Measurements from ENCODE around the gene SERBP1. TPM values are rescaled to one million over a fixed set of nuclear protein-coding genes. Genes with fewer than 3 reads are reported as not detected.

SERBP1 gene
- total RNA-seq, 4 donors from 2014 or later, result 115 to 307 (median 143) TPM

DNA sequence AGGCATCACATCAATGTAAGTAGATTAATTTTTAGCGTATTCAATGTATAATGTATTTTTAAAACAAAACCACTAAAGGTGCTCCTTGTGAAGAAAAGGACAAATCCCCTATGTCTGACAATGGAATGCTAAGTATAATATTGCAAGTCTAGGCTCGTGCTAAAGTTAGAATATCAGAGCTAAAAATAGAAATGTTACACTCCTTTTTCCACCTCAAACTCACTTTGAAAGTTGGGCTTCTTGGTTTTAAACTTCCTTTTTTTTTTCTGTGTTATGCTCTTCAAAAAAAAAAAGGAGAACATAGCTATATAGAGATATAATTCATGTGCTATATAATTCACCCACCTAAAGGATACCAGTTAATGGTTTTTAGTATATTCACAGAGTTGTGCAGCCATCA lies 3.6 kb upstream of the SERBP1 start:
- Histone ChIP-seq H3K4me1 (no peaks in the 10 kb centered on the region), H3K27ac (no peak overlapping the region), H3K9me3 (no peaks in the 10 kb centered on the region), H3K36me3 (no peaks in the 10 kb centered on the region), H3K4me3 (no peak overlapping the region), H3K27me3 (no peaks in the 10 kb centered on the region)
- TF ChIP-seq CTCF (IDR thresholded peaks at IDR 0.05) (no peak), POLR2A (IDR thresholded peaks at IDR 0.05) (no peak)
- intact Hi-C loops (cut with DNase I; ENCODE audit: low total_unique reads), result no loop called here
- no peak for DNase-seq

- no peaks in the 10 kb centered on the region for H3K36me3 ChIP-seq
- no peaks in the 10 kb centered on the region for H3K4me1 ChIP-seq
- no peaks in the 10 kb centered on the region for H3K27me3 ChIP-seq
- no peaks in the 10 kb centered on the region for H3K9me3 ChIP-seq
- DNase-seq, result no peak
- H3K4me3 ChIP-seq, result no peak overlapping the region
- intact Hi-C loops (cut with DNase I; ENCODE audit: low total_unique reads), result no loop called here
- TF ChIP-seq POLR2A (IDR thresholded peaks at IDR 0.05) (no peak), CTCF (IDR thresholded peaks at IDR 0.05) (no peak)
- H3K27ac ChIP-seq, result no peak overlapping the region
Observed at GRCh38 chr1:67432745-67433144, 2.5 kb upstream of the SERBP1 start.

DNA sequence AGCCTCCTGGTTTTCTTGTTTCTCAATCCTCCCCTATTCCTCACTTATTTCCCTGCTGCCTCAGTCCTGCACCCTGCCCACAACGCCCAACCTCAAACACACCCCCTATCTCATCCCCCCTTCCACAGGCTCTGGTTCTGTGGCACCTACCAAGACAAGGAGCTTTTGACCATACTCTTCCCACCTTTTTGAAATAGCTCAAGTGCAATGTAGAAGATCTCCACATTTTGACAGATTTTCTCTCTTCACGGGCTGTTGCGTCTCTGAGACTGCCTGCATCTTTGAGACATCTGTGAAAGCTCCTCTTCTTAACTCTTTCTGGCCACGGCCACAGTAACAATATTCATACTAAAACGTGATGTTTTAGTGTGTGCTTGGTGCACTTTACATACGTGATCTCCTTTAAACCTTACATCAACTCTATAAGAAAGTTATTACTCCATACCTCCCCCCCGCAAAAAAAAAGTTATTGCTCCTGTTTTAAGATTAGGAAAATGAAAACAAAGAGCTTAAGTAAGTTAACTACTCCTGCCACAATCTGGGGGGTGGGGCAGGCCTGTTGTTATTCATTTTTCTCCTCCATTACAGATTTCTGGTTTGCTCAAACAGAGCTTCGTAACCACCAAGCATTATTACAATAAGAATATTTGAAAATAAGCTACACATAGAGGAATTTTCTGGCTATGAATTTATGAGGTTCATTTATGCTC lies 1.8 kb upstream of the SERBP1 start:
- intact Hi-C loops (cut with DNase I; ENCODE audit: low total_unique reads), result no loop called here

DNA sequence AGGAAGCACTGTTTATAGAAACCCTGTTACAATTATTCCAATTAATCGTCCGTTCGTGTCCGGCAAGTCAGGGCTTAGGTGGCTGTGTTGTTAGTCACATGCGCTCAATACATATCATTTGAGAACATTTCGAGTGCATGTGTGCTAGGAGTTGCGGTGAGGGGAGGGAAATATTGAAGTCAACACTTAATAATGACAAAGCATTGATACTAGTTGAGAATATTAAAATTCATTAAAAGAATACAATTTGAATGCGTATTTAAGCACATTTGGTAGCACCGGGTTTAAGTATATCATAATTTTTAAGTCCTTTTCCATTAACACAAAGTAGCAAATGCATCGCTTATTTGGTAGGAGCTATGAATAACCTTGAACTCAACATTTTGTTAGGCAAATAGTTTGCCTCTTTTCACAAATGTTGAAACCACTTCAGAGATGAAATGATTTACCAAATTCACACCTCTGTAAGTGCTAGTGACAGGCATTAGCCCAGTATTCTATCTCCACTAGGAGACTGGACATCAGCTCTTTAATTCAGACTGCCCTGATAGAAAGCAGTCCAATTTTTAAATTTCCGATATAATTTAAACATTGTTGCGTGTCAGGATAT lies 1.1 kb upstream of the SERBP1 start:
- intact Hi-C loops (cut with DNase I; ENCODE audit: low total_unique reads), result no loop called here
- no peaks in the 10 kb centered on the region for H3K36me3 ChIP-seq
- peak overlapping the region; percentile 73 to 82 for H3K4me3 ChIP-seq
- no peaks in the 10 kb centered on the region for H3K27me3 ChIP-seq
- no peak for DNase-seq
- no peaks in the 10 kb centered on the region for H3K9me3 ChIP-seq
- peak overlapping the region; percentile 91 for H3K27ac ChIP-seq
- no peaks in the 10 kb centered on the region for H3K4me1 ChIP-seq
- TF ChIP-seq POLR2A (IDR thresholded peaks at IDR 0.05) (no peak), CTCF (IDR thresholded peaks at IDR 0.05) (no peak)

More for the DNA sequence above, 1.8 kb upstream of the SERBP1 start:
- DNase-seq, result no peak
- Histone ChIP-seq H3K4me3 (no peak overlapping the region), H3K27ac (peak overlapping the region in 1 of 2 donors; percentile 91), H3K27me3 (no peaks in the 10 kb centered on the region), H3K36me3 (no peaks in the 10 kb centered on the region), H3K4me1 (no peaks in the 10 kb centered on the region), H3K9me3 (no peaks in the 10 kb centered on the region)
- TF ChIP-seq CTCF (IDR thresholded peaks at IDR 0.05) (no peak), POLR2A (IDR thresholded peaks at IDR 0.05) (no peak)

GRCh38 chr1:67429528-67430357 lies 459 bp downstream of the SERBP1 start:
- TF ChIP-seq POLR2A (IDR thresholded peaks at IDR 0.05) (no peak), CTCF (IDR thresholded peaks at IDR 0.05) (no peak)
- Histone ChIP-seq H3K9me3 (no peaks in the 10 kb centered on the region), H3K4me3 (peak overlapping the region; percentile 73 to 82), H3K36me3 (no peaks in the 10 kb centered on the region), H3K27me3 (no peaks in the 10 kb centered on the region), H3K27ac (peak overlapping the region; percentile 91), H3K4me1 (no peaks in the 10 kb centered on the region)
- DNase-seq, result peak; percentile 26 to 30
- intact Hi-C loops (cut with DNase I; ENCODE audit: low total_unique reads), result no loop called here
